Activated CD4-positive, CD25-positive, alpha-beta regulatory T cell (primary cell): ENCODE data around the gene FICD.
"Not testable (repeated sequence)": the region's sequence is repeated elsewhere in the genome, so short reads cannot be mapped to it uniquely, and the experiment has no call there.

Experiments
- DNase-seq, 4 experiments: peaks; one replicate each; lab custom pipeline; 2025; lab: John Stamatoyannopoulos, UW

Gene FICD

GRCh38 chr12:108514973-108515814, at the start of gene FICD:
Gene FICD (plus strand): TSS chr12:108515277. CDS start chr12:108516973, 1,696 bp downstream.
- DNase-seq = peak; percentile 96 to 99 (median 98)

GRCh38 chr12:108465417-108465816, 49.7 kb upstream of the FICD start:
- DNase-seq = no peak

GRCh38 chr12:108468196-108468968, 46.7 kb upstream of the FICD start:
- DNase-seq = no peak

GRCh38 chr12:108473400-108474055, 41.5 kb upstream of the FICD start:
- no peak for DNase-seq

- no peak for DNase-seq
Measured at GRCh38 chr12:108475396-108475795, 39.7 kb upstream of the FICD start.

GRCh38 chr12:108477055-108477880, 37.8 kb upstream of the FICD start:
- DNase-seq = no peak

GRCh38 chr12:108477881-108478259, 37.2 kb upstream of the FICD start:
- no peak for DNase-seq

GRCh38 chr12:108478611-108479206, 36.4 kb upstream of the FICD start:
- no peak for DNase-seq

- no peak for DNase-seq
Measured at GRCh38 chr12:108479364-108480070, 35.6 kb upstream of the FICD start.

- DNase-seq = no peak
Measured at GRCh38 chr12:108482717-108483212, 32.3 kb upstream of the FICD start.

- no peak for DNase-seq
Measured at GRCh38 chr12:108483213-108484059, 31.6 kb upstream of the FICD start.

GRCh38 chr12:108484431-108484830, 30.6 kb upstream of the FICD start:
- DNase-seq = no peak

GRCh38 chr12:108484845-108485244, 30.2 kb upstream of the FICD start:
- DNase-seq = no peak

GRCh38 chr12:108485371-108485770, 29.7 kb upstream of the FICD start:
- DNase-seq = not testable (repeated sequence)

GRCh38 chr12:108487029-108487428, 28.0 kb upstream of the FICD start:
- DNase-seq = not testable (repeated sequence)

GRCh38 chr12:108491256-108491655, 23.8 kb upstream of the FICD start:
- DNase-seq = no peak

- DNase-seq = no peak
Measured at GRCh38 chr12:108495054-108495453, 20.0 kb upstream of the FICD start.

GRCh38 chr12:108495823-108496579, 19.1 kb upstream of the FICD start:
- DNase-seq = no peak

GRCh38 chr12:108498136-108498535, 16.9 kb upstream of the FICD start:
- DNase-seq = no peak
